ENCODE data around the gene ZNF300. TPM values are rescaled to one million over a fixed set of nuclear protein-coding genes. Genes with fewer than 3 reads are reported as not detected.

ZNF300 gene
- total and polyA plus RNA-seq, 10 of the 15 experiments (the other 5 are each of a cell fraction or from before 2014, with no cell fraction given) = 0.03 to 1.5 (median 0.16) TPM; not detected in 1

GRCh38 chr5:150846654-150847333 lies 58.0 kb downstream of the ZNF300 start (continued):
- TF ChIP-seq PRDM15 (CRISPR knock-in tag; IDR thresholded peaks at IDR 0.05) (no peak), ZNF217 (IDR thresholded peaks at IDR 0.05) (no peak), PAX5 (IDR thresholded peaks at IDR 0.05; ENCODE audit: borderline replicate concordance, low read depth, low read length) (no peak), NR2F1 (conservative IDR thresholded peaks at IDR 0.05) (peak; percentile 84), SIN3A (IDR thresholded peaks at IDR 0.05; ENCODE audit: low read depth, low read length) (no peak), ZBTB33 (IDR thresholded peaks at IDR 0.05) (no peak), ZNF24 (IDR thresholded peaks at IDR 0.05) (no peak), ZNF592 (IDR thresholded peaks at IDR 0.05) (no peak), POLR2A (IDR thresholded peaks at IDR 0.05; ENCODE audit: low read depth, low read length) (no peak), ESRRA (IDR thresholded peaks at IDR 0.05; ENCODE audit: low read length) (no peak), POU2F2 (IDR thresholded peaks at IDR 0.05; ENCODE audit: borderline replicate concordance, low read depth, low read length) (no peak; the same call in 2 of the 3 replicates), NR2C2 (IDR thresholded peaks at IDR 0.05; ENCODE audit: borderline replicate concordance, control insufficient read depth, insufficient read length, low read depth) (no peak), ATF7 (IDR thresholded peaks at IDR 0.05; ENCODE audit: low read depth) (peak; percentile 99), RUNX3 (IDR thresholded peaks at IDR 0.05; ENCODE audit: low read length) (peak; percentile 47), SKIL (IDR thresholded peaks at IDR 0.05; ENCODE audit: low read depth, poor library complexity, severe bottlenecking) (peak; percentile 57), PML (IDR thresholded peaks at IDR 0.05; ENCODE audit: low read length) (no peak), TCF3 (IDR thresholded peaks at IDR 0.05; ENCODE audit: borderline replicate concordance, insufficient read depth, low read depth, low read length) (no peak)
